Activated CD4-positive, alpha-beta T cell treated with anti-CD3 and anti-CD28 coated beads for 24 hours (primary cell): ENCODE results near the gene OR10A2.
"Not testable (repeated sequence)": the region's sequence is repeated elsewhere in the genome, so short reads cannot be mapped to it uniquely, and the experiment has no call there.

Source experiments
- DNase-seq, 2 donors: peaks; one replicate each; pipeline ENCODE4 v3.0.0-alpha.2; 2020; ENCODE audit warnings: low read depth in 2 of 2

OR10A2 gene

GRCh38 chr11:6862961-6863360 is at the start of gene OR10A2:
Gene OR10A2 (plus strand): TSS chr11:6863057. CDS start chr11:6869755, 6,698 bp downstream.
- DNase-seq, result no peak

GRCh38 chr11:6813656-6814055 is 49.2 kb upstream of the OR10A2 start:
- DNase-seq, result no peak

GRCh38 chr11:6817694-6818093 is 45.2 kb upstream of the OR10A2 start:
- DNase-seq, result no peak

GRCh38 chr11:6818967-6819366 is 43.9 kb upstream of the OR10A2 start:
- DNase-seq, result no peak

GRCh38 chr11:6824136-6824823 is 38.6 kb upstream of the OR10A2 start:
- DNase-seq, result no peak

- no peak for DNase-seq
Observed at GRCh38 chr11:6825231-6825744, 37.6 kb upstream of the OR10A2 start.

- no peak for DNase-seq
Observed at GRCh38 chr11:6828103-6828502, 34.8 kb upstream of the OR10A2 start.

- no peak for DNase-seq
Observed at GRCh38 chr11:6833356-6833755, 29.5 kb upstream of the OR10A2 start.

GRCh38 chr11:6834021-6834420 is 28.8 kb upstream of the OR10A2 start:
- no peak for DNase-seq

GRCh38 chr11:6841694-6842093 is 21.2 kb upstream of the OR10A2 start:
- no peak for DNase-seq

GRCh38 chr11:6843670-6844069 is 19.2 kb upstream of the OR10A2 start:
- no peak for DNase-seq

- no peak for DNase-seq
Observed at GRCh38 chr11:6844356-6844755, 18.5 kb upstream of the OR10A2 start.

GRCh38 chr11:6845383-6845782 is 17.5 kb upstream of the OR10A2 start, which contains the start of gene OR10A5:
Gene OR10A5 (plus strand): TSS chr11:6845683. CDS start chr11:6845683, 0 bp downstream.
- no peak for DNase-seq

GRCh38 chr11:6850526-6850925 is 12.3 kb upstream of the OR10A2 start:
- DNase-seq, result no peak

- DNase-seq, result not testable (repeated sequence)
Observed at GRCh38 chr11:6854801-6855200, 8.1 kb upstream of the OR10A2 start.

- DNase-seq, result no peak
Observed at GRCh38 chr11:6855971-6856541, 6.8 kb upstream of the OR10A2 start.

- DNase-seq, result no peak
Observed at GRCh38 chr11:6856871-6857270, 6.0 kb upstream of the OR10A2 start.

- DNase-seq, result no peak
Observed at GRCh38 chr11:6864438-6864837, 1.6 kb downstream of the OR10A2 start.

- DNase-seq, result no peak
Observed at GRCh38 chr11:6871278-6871677, 8.4 kb downstream of the OR10A2 start.

GRCh38 chr11:6875761-6876160 is 12.9 kb downstream of the OR10A2 start:
- DNase-seq, result no peak

- DNase-seq, result no peak
Observed at GRCh38 chr11:6876325-6876724, 13.5 kb downstream of the OR10A2 start, which contains the start of gene OR10A4. Gene OR10A4 (plus strand): TSS chr11:6876625. CDS start chr11:6876648, 23 bp downstream.

- no peak for DNase-seq
Observed at GRCh38 chr11:6876914-6877313, 14.1 kb downstream of the OR10A2 start.

- DNase-seq, result no peak
Observed at GRCh38 chr11:6882751-6883150, 19.9 kb downstream of the OR10A2 start.
